ES-I3 (cell line): ENCODE data around the gene OXSR1.
"Not testable (repeated sequence)": the region's sequence is repeated elsewhere in the genome, so short reads cannot be mapped to it uniquely, and the experiment has no call there.

ENCODE experiments used
- H3K36me3 ChIP-seq: 2 replicates; pipeline ENCODE4 v1.6.1; 2013; ENCODE audit warnings: mild to moderate bottlenecking, low read length, control low read depth, moderate library complexity; ENCODE audit not compliant: insufficient read depth
- H3K4me1 ChIP-seq: 2 replicates; pipeline ENCODE4 v1.6.1; 2013; ENCODE audit warnings: mild to moderate bottlenecking, control low read depth, low read length; ENCODE audit not compliant: insufficient read depth
- H3K9ac ChIP-seq: 2 replicates; pipeline ENCODE4 v1.6.1; 2013; ENCODE audit warnings: low read depth, mild to moderate bottlenecking, low read length, moderate library complexity
- H3K9me3 ChIP-seq: 2 replicates; pipeline ENCODE4 v1.6.1; 2013; ENCODE audit warnings: mild to moderate bottlenecking, low read length, moderate library complexity; ENCODE audit not compliant: control insufficient read depth, insufficient read depth

The OXSR1 gene

GRCh38 chr3:38283810-38284755 is 118.7 kb downstream of the OXSR1 start:
- H3K9ac ChIP-seq, result no peak overlapping the region
- no peaks in the 10 kb centered on the region for H3K9me3 ChIP-seq
- H3K36me3 ChIP-seq, result no peaks in the 10 kb centered on the region
- H3K4me1 ChIP-seq, result no peaks in the 10 kb centered on the region

GRCh38 chr3:38284756-38285150 is 119.4 kb downstream of the OXSR1 start:
- no peak overlapping the region for H3K9ac ChIP-seq
- no peaks in the 10 kb centered on the region for H3K9me3 ChIP-seq
- H3K4me1 ChIP-seq, result no peaks in the 10 kb centered on the region
- no peaks in the 10 kb centered on the region for H3K36me3 ChIP-seq

GRCh38 chr3:38289286-38290217 is 124.2 kb downstream of the OXSR1 start:
- H3K9ac ChIP-seq, H3K4me1 ChIP-seq, H3K36me3 ChIP-seq, H3K9me3 ChIP-seq: not testable (repeated sequence)

- not testable (repeated sequence) for H3K36me3 ChIP-seq, H3K9ac ChIP-seq, H3K9me3 ChIP-seq, H3K4me1 ChIP-seq
Observed at GRCh38 chr3:38297053-38297452, 131.7 kb downstream of the OXSR1 start.

- H3K9me3 ChIP-seq, result no peaks in the 10 kb centered on the region
- no peak overlapping the region for H3K9ac ChIP-seq
- no peaks in the 10 kb centered on the region for H3K4me1 ChIP-seq
- H3K36me3 ChIP-seq, result no peaks in the 10 kb centered on the region
Observed at GRCh38 chr3:38297537-38297936, 132.2 kb downstream of the OXSR1 start.

- no peaks in the 10 kb centered on the region for H3K4me1 ChIP-seq
- no peak overlapping the region for H3K9ac ChIP-seq
- H3K36me3 ChIP-seq, result no peaks in the 10 kb centered on the region
- no peaks in the 10 kb centered on the region for H3K9me3 ChIP-seq
Observed at GRCh38 chr3:38297947-38298711, 132.8 kb downstream of the OXSR1 start.
